HCT116 (cell line): Measurements from ENCODE around the gene YWHAQ. TPM values are rescaled to one million over a fixed set of nuclear protein-coding genes. Genes with fewer than 3 reads are reported as not detected.

Source experiments
- ATAC-seq: fragments of 200-7000 bp; cut with Tn5 transposase; 2 replicates; pipeline ENCODE4 v1.9.1; 2020; ENCODE audit warnings: mild to moderate bottlenecking, moderate library complexity
- BruUV-seq: library from RNA; stranded (reverse); fragments of 400-500 nt; replicated peaks from 2 replicates; lab custom pipeline; 2021; lab: Mats Ljungman, UMichigan
- CTCF ChIA-PET: fragments of 300-600 bp; sonication (Branson Sonifier 250); formaldehyde crosslinking; loops from one replicate; lab custom pipeline; 2021; ENCODE audit warnings: antibody characterized with exemption; lab: Charles Lee
- POLR2A ChIA-PET: fragments of 300-600, 350-600 bp; sonication (Branson Sonifier 250); formaldehyde crosslinking; loops from one replicate; lab custom pipeline; 2021; ENCODE audit warnings: antibody characterized with exemption; lab: Charles Lee
- RAD21 ChIA-PET, 2 experiments: fragments of 300-600 bp; sonication (Branson Sonifier 250); formaldehyde crosslinking; loops; one replicate each; lab custom pipeline; 2023; ENCODE audit warnings: low total read pairs in 2 of 2; ENCODE audit not compliant: uncharacterized antibody in 2 of 2, unreplicated experiment in 2 of 2, low non-redundant PET in 1 of 2; lab: Charles Lee
- DNase-seq: peaks from one replicate; pipeline ENCODE4 v3.0.0-alpha.2; 2010; ENCODE audit warnings: low read depth, low spot score
- H2AFZ ChIP-seq: fragments of 200-600 bp; shearing (Covaris generic), sonication (generic); 2 replicates; pipeline ENCODE4 v1.6.1; 2017; ENCODE audit warnings: low read depth, mixed run types, mixed read lengths, antibody characterized with exemption, low read length; ENCODE audit not compliant: poor library complexity, severe bottlenecking
- H3K27ac ChIP-seq: 2 replicates; pipeline ENCODE4 v1.5.1; 2012; ENCODE audit warnings: low read depth, low read length
- H3K27me3 ChIP-seq: fragments of 200-600 bp; sonication (generic); 2 replicates; pipeline ENCODE4 v1.6.1; 2016; ENCODE audit warnings: mixed run types, low read length, mixed read lengths; ENCODE audit not compliant: insufficient read depth
- H3K36me3 ChIP-seq, 2 experiments: fragments of 200-500 bp in 1 of 2; fragments of 200-600 bp in 1 of 2; sonication (Bioruptor generic) in 1 of 2; sonication (generic) in 1 of 2; 2 replicates each; pipeline versions ENCODE4 v1.5.1 to v1.6.1; 2014 to 2016; ENCODE audit warnings: low read length in 2 of 2, inconsistent platforms in 1 of 2, mixed read lengths in 1 of 2, mixed run types in 1 of 2; ENCODE audit not compliant: insufficient read depth in 2 of 2, control insufficient read depth in 1 of 2
- H3K4me1 ChIP-seq, 2 experiments: fragments of 200-600 bp in 1 of 2; sonication (generic) in 1 of 2; 2 replicates each; pipeline versions ENCODE4 v1.5.1 to v1.6.1; 2012 to 2017; ENCODE audit warnings: low read length in 2 of 2, inconsistent platforms in 1 of 2, mild to moderate bottlenecking in 1 of 2, mixed read lengths in 1 of 2, mixed run types in 1 of 2, moderate library complexity in 1 of 2; ENCODE audit not compliant: insufficient read depth in 2 of 2, control insufficient read depth in 1 of 2
- H3K4me2 ChIP-seq: fragments of 200-600 bp; sonication (generic); 2 replicates; pipeline ENCODE4 v1.6.1; 2017; ENCODE audit warnings: mixed run types, low read length, mixed read lengths
- H3K4me3 ChIP-seq, 2 experiments: fragments of 200-600 bp in 1 of 2; sonication (generic) in 1 of 2; replicated peaks in 1 of 2; 2 replicates each; pipeline ENCODE4 v1.5.1; 2011 to 2016; ENCODE audit warnings: low read length in 2 of 2, control low read depth in 1 of 2, low read depth in 1 of 2, mild to moderate bottlenecking in 1 of 2, mixed read lengths in 1 of 2, mixed run types in 1 of 2
- H3K79me2 ChIP-seq: fragments of 200-600 bp; sonication (generic); 2 replicates; pipeline ENCODE4 v1.6.1; 2017; ENCODE audit warnings: mild to moderate bottlenecking, mixed run types, low read length, moderate library complexity, mixed read lengths; ENCODE audit not compliant: insufficient read depth
- H3K9ac ChIP-seq: fragments of 200-600 bp; sonication (generic); 2 replicates; pipeline ENCODE4 v1.6.1; 2016; ENCODE audit warnings: low read length, mixed read lengths
- H3K9me2 ChIP-seq: fragments of 200-600 bp; sonication (generic), shearing (Covaris generic); 2 replicates; pipeline ENCODE4 v1.6.1; 2017; ENCODE audit warnings: mixed run types, mild to moderate bottlenecking, moderate library complexity; ENCODE audit not compliant: insufficient read depth
- H3K9me3 ChIP-seq, 2 experiments: fragments of 200-500 bp in 1 of 2; fragments of 200-600 bp in 1 of 2; sonication (Bioruptor generic) in 1 of 2; sonication (generic) in 1 of 2; 2 replicates each; pipeline ENCODE4 v1.6.1; 2014 to 2017; ENCODE audit warnings: low read length in 2 of 2, mixed read lengths in 2 of 2, inconsistent platforms in 1 of 2, low read depth in 1 of 2, mild to moderate bottlenecking in 1 of 2, mixed run types in 1 of 2, moderate library complexity in 1 of 2; ENCODE audit not compliant: control insufficient read depth in 1 of 2, insufficient read depth in 1 of 2
- H4K20me1 ChIP-seq: fragments of 200-600 bp; sonication (generic), shearing (Covaris generic); 2 replicates; pipeline ENCODE4 v1.6.1; 2017; ENCODE audit warnings: mixed run types, mild to moderate bottlenecking, moderate library complexity; ENCODE audit not compliant: insufficient read depth
- POLR2A ChIP-seq: IDR thresholded peaks from 2 replicates; pipeline ENCODE4 v1.7.0; 2011; ENCODE audit warnings: borderline replicate concordance; ENCODE audit not compliant: insufficient read depth, insufficient read length; ENCODE audit errors: extremely low read depth
- SIN3A ChIP-seq: IDR thresholded peaks from 2 replicates; pipeline ENCODE4 v1.6.1; 2012; ENCODE audit warnings: low read depth
- intact Hi-C: fragments of 100-400 bp; cut with micrococcal nuclease; formaldehyde crosslinking; loops from 2 replicates; pipeline ENCODE4 v1.10.0; 2022
- total RNA-seq: library from RNA; stranded (reverse); gene quantifications from one replicate; pipeline ENCODE4 v1.2.1, GENCODE V29; 2021; ENCODE audit not compliant: unreplicated experiment
- TF ChIP-seq, protein P1 (sequence below), 3 experiments: fragments of 200-600 bp in 1 of 3; sonication (generic) in 1 of 3; IDR thresholded peaks in 2 of 3; conservative IDR thresholded peaks in 1 of 3; 2 replicates each; pipeline ENCODE4 v1.5.1; 2012 to 2017; ENCODE audit warnings: low read depth in 2 of 3, low read length in 2 of 3, antibody characterized with exemption in 1 of 3, borderline replicate concordance in 1 of 3, control low read depth in 1 of 3, mild to moderate bottlenecking in 1 of 3, mixed read lengths in 1 of 3, mixed run types in 1 of 3, moderate library complexity in 1 of 3; ENCODE audit not compliant: insufficient read depth in 1 of 3

Gene YWHAQ
- total RNA-seq, 1 experiment from 2014 or later, result 365 TPM

DNA sequence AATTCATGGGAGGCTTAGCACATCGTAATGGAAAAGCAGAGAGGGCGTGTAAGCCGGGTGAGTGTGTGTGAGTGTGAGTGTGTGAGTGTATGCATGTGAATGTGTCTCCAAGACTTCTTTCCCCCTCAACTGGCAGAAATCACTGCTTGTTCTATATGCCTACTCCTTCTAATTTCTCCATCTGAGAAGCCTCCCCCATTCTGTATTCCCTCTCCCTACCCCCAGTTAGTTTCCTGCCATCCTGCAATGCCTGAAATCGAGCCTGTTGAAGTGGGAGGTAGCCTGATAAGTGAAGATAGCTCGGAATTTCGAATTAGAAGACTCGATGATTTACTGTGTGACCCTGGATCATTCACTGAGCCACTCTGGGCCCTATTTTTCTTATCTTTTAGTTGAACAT lies 30.0 kb upstream of the YWHAQ start:
- CTCF ChIA-PET, result no interaction called here
- intact Hi-C loops, result no loop called here
- H3K79me2 ChIP-seq, result no peaks in the 10 kb centered on the region
- no peaks in the 10 kb centered on the region for H4K20me1 ChIP-seq
- no peaks in the 10 kb centered on the region for H3K9me3 ChIP-seq
- BruUV-seq, result no TSS peak
- H3K9me2 ChIP-seq, result no peaks in the 10 kb centered on the region
- H2AFZ ChIP-seq, result no peak overlapping the region
- RAD21 ChIA-PET, result no interaction called here
- H3K27ac ChIP-seq, result no peak overlapping the region
- H3K4me2 ChIP-seq, result no peak overlapping the region
- no peak overlapping the region for H3K4me3 ChIP-seq
- H3K4me1 ChIP-seq, result peaks cover 0 to 10% of the 10 kb centered on the region in 2 experiments; a peak in 2 of 4 replicates
- POLR2A ChIA-PET, result no interaction called here
- no peak for TF ChIP-seq POLR2A
- TF ChIP-seq, protein P1, sequence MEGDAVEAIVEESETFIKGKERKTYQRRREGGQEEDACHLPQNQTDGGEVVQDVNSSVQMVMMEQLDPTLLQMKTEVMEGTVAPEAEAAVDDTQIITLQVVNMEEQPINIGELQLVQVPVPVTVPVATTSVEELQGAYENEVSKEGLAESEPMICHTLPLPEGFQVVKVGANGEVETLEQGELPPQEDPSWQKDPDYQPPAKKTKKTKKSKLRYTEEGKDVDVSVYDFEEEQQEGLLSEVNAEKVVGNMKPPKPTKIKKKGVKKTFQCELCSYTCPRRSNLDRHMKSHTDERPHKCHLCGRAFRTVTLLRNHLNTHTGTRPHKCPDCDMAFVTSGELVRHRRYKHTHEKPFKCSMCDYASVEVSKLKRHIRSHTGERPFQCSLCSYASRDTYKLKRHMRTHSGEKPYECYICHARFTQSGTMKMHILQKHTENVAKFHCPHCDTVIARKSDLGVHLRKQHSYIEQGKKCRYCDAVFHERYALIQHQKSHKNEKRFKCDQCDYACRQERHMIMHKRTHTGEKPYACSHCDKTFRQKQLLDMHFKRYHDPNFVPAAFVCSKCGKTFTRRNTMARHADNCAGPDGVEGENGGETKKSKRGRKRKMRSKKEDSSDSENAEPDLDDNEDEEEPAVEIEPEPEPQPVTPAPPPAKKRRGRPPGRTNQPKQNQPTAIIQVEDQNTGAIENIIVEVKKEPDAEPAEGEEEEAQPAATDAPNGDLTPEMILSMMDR (IDR thresholded peaks at IDR 0.05 in 2 of 3, conservative IDR thresholded peaks at IDR 0.05 in 1 of 3; ENCODE audit: borderline replicate concordance in 1 of 3, insufficient read depth in 1 of 3, low read depth in 2 of 3, low read length in 2 of 3), result no peak
- DNase-seq (no peak), ATAC-seq (no peak)
- H3K27me3 ChIP-seq, result no peaks in the 10 kb centered on the region
- no peaks in the 10 kb centered on the region for H3K36me3 ChIP-seq
- no peak overlapping the region for H3K9ac ChIP-seq

DNA sequence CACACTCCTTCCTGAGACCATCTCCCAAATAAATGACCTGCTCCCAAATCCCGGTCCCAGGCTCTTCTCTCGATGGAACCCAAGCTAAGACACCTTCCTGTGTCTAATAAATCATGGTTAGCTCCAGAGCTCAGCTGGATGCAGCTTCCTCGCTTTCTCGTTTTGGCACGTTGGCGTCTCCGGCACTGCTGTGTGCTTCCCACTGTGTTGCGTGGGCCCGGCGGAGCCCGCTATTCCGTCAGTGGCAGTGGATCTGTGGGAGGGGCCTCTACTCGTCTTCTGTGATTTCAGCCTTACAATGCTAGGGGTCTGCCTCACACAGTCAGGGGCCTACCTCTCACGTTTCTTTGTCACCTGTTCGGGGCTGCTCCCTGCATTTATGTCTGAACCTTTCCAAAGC lies 29.4 kb upstream of the YWHAQ start:
- Histone ChIP-seq H3K27ac (no peak overlapping the region), H3K4me3 (no peak overlapping the region), H3K36me3 (no peaks in the 10 kb centered on the region), H3K9me2 (no peaks in the 10 kb centered on the region), H3K4me2 (no peak overlapping the region), H3K9ac (no peak overlapping the region), H2AFZ (no peak overlapping the region), H4K20me1 (no peaks in the 10 kb centered on the region), H3K27me3 (no peaks in the 10 kb centered on the region), H3K4me1 (peaks cover 0 to 7% of the 10 kb centered on the region in 2 experiments; a peak in 1 of 4 replicates), H3K9me3 (no peaks in the 10 kb centered on the region), H3K79me2 (no peaks in the 10 kb centered on the region)
- RAD21 ChIA-PET, result no interaction called here
- BruUV-seq, result no TSS peak
- DNase-seq (no peak), ATAC-seq (no peak)
- CTCF ChIA-PET, result no interaction called here
- intact Hi-C loops, result no loop called here
- POLR2A ChIA-PET, result no interaction called here
- TF ChIP-seq SIN3A, result no peak
